Glutamatergic neuron (in vitro differentiated cells): ENCODE results near the gene HMGN3. TPM values are rescaled to one million over a fixed set of nuclear protein-coding genes. Genes with fewer than 3 reads are reported as not detected.

Experiments
- DNase-seq: peaks from one replicate; pipeline ENCODE4 v3.0.0; 2022
- H3K27ac Mint-ChIP-seq: one replicate; pipeline ENCODE4 v1.8.0; 2020; ENCODE audit warnings: mild to moderate bottlenecking, mixed read lengths, inconsistent platforms; ENCODE audit not compliant: unreplicated experiment
- H3K27me3 Mint-ChIP-seq: one replicate; pipeline ENCODE4 v1.8.0; 2020; ENCODE audit warnings: mild to moderate bottlenecking, moderate library complexity, mixed read lengths, inconsistent platforms; ENCODE audit not compliant: unreplicated experiment
- H3K36me3 Mint-ChIP-seq: one replicate; pipeline ENCODE4 v1.8.0; 2020; ENCODE audit warnings: mild to moderate bottlenecking, mixed read lengths, inconsistent platforms; ENCODE audit not compliant: unreplicated experiment
- H3K4me1 Mint-ChIP-seq: one replicate; pipeline ENCODE4 v1.8.0; 2020; ENCODE audit warnings: mild to moderate bottlenecking, low read depth, mixed read lengths, inconsistent platforms; ENCODE audit not compliant: unreplicated experiment
- H3K4me3 Mint-ChIP-seq: one replicate; pipeline ENCODE4 v1.8.0; 2020; ENCODE audit warnings: mild to moderate bottlenecking, mixed read lengths, inconsistent platforms; ENCODE audit not compliant: unreplicated experiment
- H3K9me3 Mint-ChIP-seq: one replicate; pipeline ENCODE4 v1.8.0; 2020; ENCODE audit warnings: mild to moderate bottlenecking, moderate library complexity, mixed read lengths, inconsistent platforms; ENCODE audit not compliant: unreplicated experiment
- CTCF ChIP-seq: fragments of 200-600 bp; sonication (generic); IDR thresholded peaks from one replicate; pipeline ENCODE4 v1.5.0; 2021; ENCODE audit not compliant: partially characterized antibody, unreplicated experiment
- total RNA-seq: library from RNA; stranded (reverse); fragmentation: NEBNext Ultra II Directional; extraction: Animal tissue kit (Norgen Biotek cat#: 25700); gene quantifications from one replicate; pipeline ENCODE4 v1.2.1, GENCODE V29; 2021; ENCODE audit not compliant: unreplicated experiment

The HMGN3 gene
- total RNA-seq, 1 donor from 2014 or later: 43.0 TPM

GRCh38 chr6:79201143-79201542 lies 33.3 kb downstream of the HMGN3 start:
- no peak overlapping the region for H3K4me3 Mint-ChIP-seq
- no peak for DNase-seq
- H3K27me3 Mint-ChIP-seq: peaks cover 2% of the 10 kb centered on the region
- peaks cover 9% of the 10 kb centered on the region for H3K4me1 Mint-ChIP-seq
- peaks cover 11% of the 10 kb centered on the region for H3K36me3 Mint-ChIP-seq
- no peaks in the 10 kb centered on the region for H3K9me3 Mint-ChIP-seq
- TF ChIP-seq CTCF: no peak
- H3K27ac Mint-ChIP-seq: no peak overlapping the region

- no peak for TF ChIP-seq CTCF
- no peak overlapping the region for H3K27ac Mint-ChIP-seq
Observed at GRCh38 chr6:79196912-79197311, 37.6 kb downstream of the HMGN3 start.

GRCh38 chr6:79193971-79194370 lies 40.5 kb downstream of the HMGN3 start:
- H3K27me3 Mint-ChIP-seq: peaks cover 2% of the 10 kb centered on the region
- no peaks in the 10 kb centered on the region for H3K4me1 Mint-ChIP-seq
- peaks cover 12% of the 10 kb centered on the region for H3K36me3 Mint-ChIP-seq
- no peak overlapping the region for H3K4me3 Mint-ChIP-seq
- no peak for DNase-seq
- no peak for TF ChIP-seq CTCF
- no peaks in the 10 kb centered on the region for H3K9me3 Mint-ChIP-seq
- H3K27ac Mint-ChIP-seq: no peak overlapping the region

More at GRCh38 chr6:79196912-79197311, 37.6 kb downstream of the HMGN3 start:
- Mint-ChIP-seq H3K9me3 (no peaks in the 10 kb centered on the region), H3K36me3 (peaks cover 5% of the 10 kb centered on the region), H3K27me3 (peaks cover 2% of the 10 kb centered on the region), H3K4me3 (no peak overlapping the region), H3K4me1 (no peaks in the 10 kb centered on the region)
- no peak for DNase-seq

- no peaks in the 10 kb centered on the region for H3K27me3 Mint-ChIP-seq
Observed at GRCh38 chr6:79189760-79190350, 44.6 kb downstream of the HMGN3 start.

More at GRCh38 chr6:79189760-79190350, 44.6 kb downstream of the HMGN3 start:
- DNase-seq: no peak
- no peaks in the 10 kb centered on the region for H3K9me3 Mint-ChIP-seq
- peaks cover 12% of the 10 kb centered on the region for H3K36me3 Mint-ChIP-seq
- no peak for TF ChIP-seq CTCF
- H3K4me1 Mint-ChIP-seq: peaks cover 4% of the 10 kb centered on the region
- no peak overlapping the region for H3K4me3 Mint-ChIP-seq
- no peak overlapping the region for H3K27ac Mint-ChIP-seq
